NCI-H1436 treated with DMSO at 0.1 percent for 48 hours (cell line): ENCODE data around the gene HCST.
"Not testable (repeated sequence)": the region's sequence is repeated elsewhere in the genome, so short reads cannot be mapped to it uniquely, and the experiment has no call there.

ENCODE experiments used
- DNase-seq: peaks from one replicate; lab custom pipeline; 2025; lab: John Stamatoyannopoulos, UW

HCST gene

GRCh38 chr19:35879770-35880317 lies 22.5 kb upstream of the HCST start:
- no peak for DNase-seq

GRCh38 chr19:35882114-35882832 lies 20.1 kb upstream of the HCST start:
- no peak for DNase-seq

DNA sequence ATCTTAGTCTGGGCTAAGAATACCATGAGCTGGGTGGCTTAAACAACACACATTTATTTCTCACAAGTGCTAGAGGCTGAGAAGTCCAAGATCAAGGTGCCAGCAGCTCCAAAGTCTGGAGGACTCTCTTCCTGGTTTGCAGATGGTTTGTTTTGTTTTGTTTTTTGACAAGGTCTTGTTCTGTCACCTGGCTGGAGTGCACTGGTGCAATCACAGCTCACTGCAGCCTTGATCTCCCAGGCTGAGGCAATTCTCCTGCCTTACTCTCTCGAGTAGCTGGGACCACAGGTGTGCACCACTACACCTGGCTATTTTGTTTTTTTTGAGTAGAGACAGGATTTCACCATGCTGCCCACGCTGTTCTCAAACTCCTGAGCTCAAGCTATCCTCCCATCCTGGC lies 18.4 kb upstream of the HCST start:
- DNase-seq = no peak

DNA sequence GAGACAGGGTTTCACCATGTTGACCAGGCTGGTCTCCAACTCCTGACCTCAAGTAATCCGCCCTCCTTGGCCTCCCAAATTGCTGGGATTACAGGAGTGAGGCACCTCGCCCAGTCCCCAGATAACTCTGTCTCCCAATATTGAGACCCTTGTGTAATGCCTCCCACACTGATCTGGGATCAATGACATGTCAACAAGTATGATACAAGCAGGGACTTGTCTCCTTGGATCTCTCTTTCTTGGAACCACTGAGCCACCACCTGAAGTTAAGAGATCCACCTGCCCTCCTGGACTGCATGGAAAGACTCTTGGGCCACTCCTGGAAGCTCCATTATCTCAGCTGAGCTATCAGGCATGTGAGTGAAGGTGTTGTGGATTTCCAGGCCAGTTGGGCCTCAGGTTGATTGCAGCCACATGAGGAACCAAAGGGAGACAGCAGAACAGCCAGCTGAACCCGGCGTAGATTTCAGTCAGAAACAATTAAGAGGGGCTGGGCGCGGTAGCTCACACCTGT lies 17.0 kb upstream of the HCST start:
- no peak for DNase-seq

- no peak for DNase-seq
These were observed 16.4 kb upstream of the HCST start for GRCh38 chr19:35885904-35886303.

GRCh38 chr19:35887197-35887596 lies 15.1 kb upstream of the HCST start:
- DNase-seq = no peak

DNA sequence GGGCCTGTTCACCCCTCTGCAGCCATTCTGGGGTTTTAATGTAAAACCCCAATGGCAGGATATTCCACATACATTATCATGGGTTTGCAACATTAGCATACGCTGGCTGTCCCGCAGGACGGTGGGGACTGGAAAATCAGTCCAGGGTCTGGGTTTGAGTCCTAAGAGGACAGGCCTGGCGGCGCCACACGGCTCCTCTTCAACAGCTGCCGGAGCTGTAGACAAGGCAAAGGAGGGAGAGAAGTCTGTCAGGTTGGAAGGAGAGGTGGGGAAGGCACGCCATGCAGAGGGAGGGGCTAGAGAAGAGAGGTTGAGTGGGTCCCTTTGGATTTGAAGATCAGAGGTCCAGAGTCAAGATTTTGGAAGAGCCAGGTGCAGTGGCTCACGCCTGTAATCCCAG lies 13.9 kb upstream of the HCST start:
- no peak for DNase-seq

DNA sequence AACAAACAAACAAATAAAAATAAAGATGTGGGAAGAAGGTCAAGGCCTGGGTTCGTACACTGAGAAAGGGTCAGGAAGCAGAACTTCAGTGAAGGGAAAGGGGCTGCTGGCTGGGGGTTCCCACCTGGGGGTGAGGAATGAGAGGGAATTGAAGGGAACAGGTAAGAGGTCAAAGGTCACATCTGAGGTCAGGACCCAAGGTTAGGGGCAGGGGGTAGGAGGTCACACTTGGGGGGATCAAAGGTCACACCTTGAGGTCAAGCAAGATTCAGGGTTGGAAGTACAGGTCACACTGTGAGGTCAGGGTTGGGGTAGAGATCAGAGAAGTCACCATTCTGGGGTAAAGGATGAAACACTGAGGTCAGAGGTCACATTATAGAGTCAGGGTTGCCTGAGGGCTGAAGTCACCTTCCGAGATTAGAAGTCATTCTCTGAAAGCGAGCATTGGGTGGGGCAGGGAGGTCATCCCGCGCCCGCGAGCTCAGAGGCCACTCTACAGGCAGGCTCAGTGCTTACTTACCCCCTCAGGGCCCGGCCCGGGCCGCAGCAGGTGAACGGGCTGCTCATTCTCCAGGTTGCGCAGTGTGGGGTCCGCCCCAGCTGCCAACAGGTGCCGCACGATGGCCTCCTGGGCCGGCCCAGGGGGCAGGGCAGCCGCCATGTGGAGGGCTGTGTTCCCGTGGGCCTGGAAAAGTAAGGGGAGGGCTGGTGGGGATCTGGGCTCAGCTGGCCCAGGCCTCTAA lies 12.8 kb upstream of the HCST start:
- no peak for DNase-seq

DNA sequence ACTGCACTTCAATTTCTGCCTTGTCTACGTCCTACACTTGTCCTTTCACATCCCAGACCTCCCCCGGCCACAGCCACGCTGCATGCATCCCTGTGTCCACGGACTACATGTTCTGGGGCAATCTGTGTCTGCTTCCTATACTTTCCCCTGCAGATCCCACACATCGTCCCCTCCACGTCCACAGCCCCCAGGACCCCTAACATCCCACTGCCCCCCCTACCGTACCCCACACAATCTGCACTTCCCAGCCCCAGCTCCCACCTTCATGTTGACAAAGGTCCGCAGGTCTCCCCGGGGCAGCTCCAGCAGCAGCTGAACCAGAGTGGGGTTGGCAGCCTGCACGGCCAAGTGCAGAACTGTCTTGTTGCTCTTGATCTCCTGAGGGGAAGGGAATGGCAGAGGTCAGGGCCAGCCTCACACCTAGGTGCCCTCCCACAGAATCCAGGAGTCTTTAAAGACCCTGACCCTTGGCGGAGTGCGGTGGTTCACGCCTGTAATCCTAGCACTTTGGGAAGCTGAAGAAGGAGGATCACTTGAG lies 12.1 kb upstream of the HCST start:
- no peak for DNase-seq

GRCh38 chr19:35891819-35892218 lies 10.5 kb upstream of the HCST start:
- not testable (repeated sequence) for DNase-seq

DNA sequence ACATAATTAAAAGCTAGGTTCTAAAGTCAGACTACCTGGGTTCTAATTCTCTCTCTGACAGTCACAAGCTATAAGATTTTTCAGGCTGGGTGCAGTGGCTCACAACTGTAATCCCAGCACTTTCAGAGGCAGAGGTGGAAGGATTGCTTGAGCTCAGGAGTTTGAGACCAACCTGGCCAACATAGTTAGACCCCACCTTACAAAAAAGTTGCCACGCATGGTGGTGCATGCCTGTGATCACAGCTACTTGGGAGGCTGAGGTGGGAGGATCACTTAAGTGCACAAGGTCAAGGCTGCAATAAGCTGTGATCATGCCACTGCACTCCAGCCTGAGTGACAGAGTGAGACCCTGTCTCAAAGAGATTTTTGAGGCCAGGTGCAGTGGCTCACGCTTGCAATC lies 8.0 kb upstream of the HCST start:
- no peak for DNase-seq

GRCh38 chr19:35895911-35896642 lies 6.3 kb upstream of the HCST start:
- DNase-seq = no peak

DNA sequence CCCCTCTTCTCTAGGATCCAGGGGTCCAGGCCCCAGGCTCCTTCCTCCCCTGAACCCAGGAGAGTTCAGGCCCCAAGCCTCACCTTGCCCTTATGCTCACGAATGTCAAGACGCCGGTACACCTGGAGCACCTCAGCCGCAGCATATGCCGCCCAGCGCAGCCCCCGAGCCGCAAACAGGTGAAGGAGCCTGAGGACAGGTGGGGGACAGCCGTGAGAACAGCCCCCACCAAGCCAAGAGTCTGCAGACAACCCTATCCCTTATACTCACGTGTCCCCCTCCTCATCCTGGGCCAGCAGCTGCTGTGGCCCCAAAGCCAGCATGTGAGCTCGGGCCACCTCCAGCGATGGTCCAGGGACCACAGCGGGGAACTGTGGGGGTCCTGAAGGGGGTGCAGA lies 5.7 kb upstream of the HCST start:
- no peak for DNase-seq

DNA sequence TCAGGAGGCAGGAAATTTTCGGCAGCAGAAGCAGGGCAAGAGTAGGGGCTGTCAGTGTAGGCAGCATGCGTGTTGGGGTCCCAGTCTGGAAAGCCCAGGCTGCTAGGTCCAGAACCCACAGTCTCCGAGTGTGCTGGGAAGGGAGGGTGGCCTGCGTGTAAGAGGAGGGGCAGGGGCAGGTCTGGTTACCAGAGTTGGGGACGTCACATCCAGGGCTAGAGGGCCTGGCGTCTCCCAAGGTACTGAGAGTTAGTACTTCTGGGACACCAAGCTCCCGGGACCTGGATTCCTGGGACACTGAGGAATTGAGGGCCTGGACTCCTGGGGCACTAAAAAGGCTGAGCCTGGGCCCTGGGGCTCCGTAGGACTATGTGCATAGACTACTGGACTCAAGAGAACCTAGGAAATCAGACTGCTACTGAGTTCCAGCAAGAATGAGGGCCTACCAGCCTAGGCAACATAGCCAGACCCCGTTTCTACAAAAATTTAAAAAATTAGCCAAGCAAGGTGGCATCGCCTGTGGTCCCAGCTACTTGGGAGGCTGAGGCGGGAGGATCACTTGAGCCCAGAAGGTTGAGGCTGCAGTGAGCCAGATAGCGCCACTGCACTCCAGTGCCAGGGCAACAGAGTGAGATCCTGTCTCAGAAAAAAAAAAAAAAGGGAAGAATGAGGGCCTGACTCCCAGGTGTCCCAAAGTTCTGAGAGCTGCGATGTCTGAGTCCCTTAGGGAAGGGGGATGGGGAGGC lies 4.5 kb upstream of the HCST start:
- no peak for DNase-seq

DNA sequence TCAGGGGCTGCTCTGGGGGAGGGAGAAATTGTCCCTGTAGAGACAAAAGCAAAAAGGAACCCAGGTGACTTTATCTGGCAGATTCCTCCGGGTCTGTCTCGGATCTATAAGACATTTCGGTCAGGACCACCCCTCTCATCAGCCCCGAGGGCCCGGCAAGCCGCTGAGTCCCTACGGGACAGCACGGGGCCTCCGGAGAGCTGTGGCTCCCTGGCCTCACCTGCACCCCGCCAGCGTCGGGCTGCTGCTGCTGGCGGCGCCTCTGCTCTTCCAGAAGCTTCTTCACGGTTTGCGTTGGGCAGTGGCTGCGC lies 3.9 kb upstream of the HCST start:
- no peak for DNase-seq

DNA sequence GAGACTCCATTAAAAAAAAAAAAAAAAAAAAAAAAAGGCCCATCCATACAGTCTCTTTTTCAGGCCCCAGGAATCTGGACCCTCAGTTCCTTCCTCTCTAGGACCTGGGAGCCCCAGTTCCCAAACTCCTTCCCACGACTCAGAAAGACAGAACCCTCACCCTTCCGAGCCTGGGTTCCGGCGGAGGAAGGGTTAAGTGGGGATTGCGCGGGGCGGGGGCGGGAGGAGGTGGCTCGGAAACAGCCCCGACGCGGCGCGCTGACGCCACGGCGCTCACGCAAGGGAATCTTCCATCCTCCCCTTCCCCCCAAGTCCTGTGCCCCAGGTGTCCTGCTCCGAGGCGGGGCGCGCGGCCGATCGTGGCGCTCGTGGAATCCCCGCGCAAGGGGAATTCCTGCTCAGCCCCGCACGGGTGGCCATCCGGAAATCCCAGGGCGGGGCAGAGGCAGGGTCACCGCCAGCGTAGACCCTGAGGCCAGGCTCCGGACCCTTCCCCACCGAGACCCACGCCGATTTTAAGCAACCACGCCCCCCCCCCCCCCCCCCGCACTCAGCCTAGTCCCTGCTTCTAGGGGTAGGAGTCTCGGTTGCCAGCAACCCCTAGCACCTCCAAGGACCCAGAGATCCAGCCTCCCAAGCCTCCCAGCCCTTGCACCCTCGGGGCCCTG lies 2.6 kb upstream of the HCST start:
- peak; percentile 51 for DNase-seq

GRCh38 chr19:35901055-35901644 lies 1.2 kb upstream of the HCST start:
- no peak for DNase-seq

DNA sequence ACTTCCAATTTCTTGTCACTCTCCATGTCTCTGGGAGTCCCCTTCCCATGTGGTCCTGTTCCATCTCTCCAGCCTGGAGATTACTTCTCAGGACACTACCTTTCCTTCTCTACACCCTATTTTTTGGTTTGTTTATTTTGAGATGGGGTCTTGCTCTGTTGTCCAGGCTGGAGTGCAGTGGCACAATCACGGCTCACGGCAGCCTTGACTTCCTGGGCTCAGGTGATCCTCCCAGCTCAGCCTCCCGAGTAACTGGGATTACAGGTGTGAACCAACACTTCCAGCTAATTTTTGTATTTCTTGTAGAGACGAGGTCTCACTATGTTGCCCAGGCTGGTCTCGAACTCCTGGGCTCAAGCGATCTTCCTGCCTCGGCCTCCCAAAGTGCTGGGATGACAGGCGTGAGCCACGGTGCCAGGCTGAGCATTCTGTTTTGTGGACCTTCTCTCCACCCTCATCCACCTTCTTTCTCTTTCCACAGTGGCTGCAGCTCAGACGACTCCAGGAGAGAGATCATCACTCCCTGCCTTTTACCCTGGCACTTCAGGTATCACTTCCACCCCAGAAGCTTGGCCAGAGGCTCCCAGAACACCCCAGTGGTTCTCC lies 644 bp downstream of the HCST start:
- no peak for DNase-seq

- DNase-seq = no peak
These were observed 1.3 kb downstream of the HCST start for GRCh38 chr19:35903550-35904179.
